SK-N-SH (cell line): ENCODE measurements around the gene SMYD3.

ENCODE experiments used
- CHD2 ChIP-seq: fragments of 150-350 bp; IDR thresholded peaks from 2 replicates; pipeline ENCODE4 v1.6.1; 2018; ENCODE audit warnings: low read length; ENCODE audit not compliant: partially characterized antibody
- EP300 ChIP-seq, 2 experiments: IDR thresholded peaks; 2 replicates each; pipeline versions ENCODE4 v1.4.0 to v1.6.1; 2012; ENCODE audit warnings: borderline replicate concordance in 1 of 2, low read depth in 1 of 2, low read length in 1 of 2
- EZH2phosphoT487 ChIP-seq: fragments of 200-600 bp; sonication (generic); IDR thresholded peaks from 2 replicates; pipeline ENCODE4 v1.6.1; 2017; ENCODE audit warnings: low read depth, mixed run types, mild to moderate bottlenecking, antibody characterized with exemption, moderate library complexity, borderline replicate concordance
- NRF1 ChIP-seq: IDR thresholded peaks from 2 replicates; pipeline ENCODE4 v1.6.1; 2012; ENCODE audit warnings: low read depth, mild to moderate bottlenecking, low read length
- RAD21 ChIP-seq: IDR thresholded peaks from 2 replicates; pipeline ENCODE4 v1.6.1; 2012; ENCODE audit warnings: mild to moderate bottlenecking, low read length
- REST ChIP-seq: IDR thresholded peaks from 2 replicates; pipeline ENCODE4 v1.6.1; 2012; ENCODE audit warnings: mild to moderate bottlenecking, low read depth, low read length, moderate library complexity
- RFX5 ChIP-seq: IDR thresholded peaks from 2 replicates; pipeline ENCODE4 v1.6.1; 2012; ENCODE audit warnings: mild to moderate bottlenecking, improper control_type of control experiment, low read length
- RXRA ChIP-seq: IDR thresholded peaks from 2 replicates; pipeline ENCODE4 v1.4.0; 2012; ENCODE audit warnings: low read depth, mild to moderate bottlenecking, borderline replicate concordance
- SIN3A ChIP-seq: IDR thresholded peaks from 2 replicates; pipeline ENCODE4 v1.6.1; 2012; ENCODE audit warnings: low read depth, mild to moderate bottlenecking, low read length, moderate library complexity, borderline replicate concordance
- SMC3 ChIP-seq: IDR thresholded peaks from 2 replicates; pipeline ENCODE4 v1.6.1; 2012; ENCODE audit warnings: low read depth, low read length, improper control_type of control experiment
- TAF1 ChIP-seq: IDR thresholded peaks from 2 replicates; pipeline ENCODE4 v1.6.1; 2012; ENCODE audit warnings: low read depth, mild to moderate bottlenecking, low read length, moderate library complexity, borderline replicate concordance
- USF2 ChIP-seq: fragments of 150-350 bp; IDR thresholded peaks from 2 replicates; pipeline ENCODE4 v1.6.1; 2017; ENCODE audit warnings: antibody characterized with exemption, low read length, low read depth, borderline replicate concordance
- TF ChIP-seq, protein P1 (sequence below): IDR thresholded peaks from 2 replicates; pipeline ENCODE4; 2012
- TF ChIP-seq, protein P2 (sequence below): fragments of 200-600 bp; sonication (generic); IDR thresholded peaks from 2 replicates; pipeline ENCODE4 v1.6.1; 2017; ENCODE audit warnings: antibody characterized with exemption, mild to moderate bottlenecking, moderate library complexity

- TF ChIP-seq SMC3: no peak
- TF ChIP-seq RXRA: no peak
- TF ChIP-seq RAD21: no peak
- no peak for TF ChIP-seq REST
- TF ChIP-seq, protein P1, sequence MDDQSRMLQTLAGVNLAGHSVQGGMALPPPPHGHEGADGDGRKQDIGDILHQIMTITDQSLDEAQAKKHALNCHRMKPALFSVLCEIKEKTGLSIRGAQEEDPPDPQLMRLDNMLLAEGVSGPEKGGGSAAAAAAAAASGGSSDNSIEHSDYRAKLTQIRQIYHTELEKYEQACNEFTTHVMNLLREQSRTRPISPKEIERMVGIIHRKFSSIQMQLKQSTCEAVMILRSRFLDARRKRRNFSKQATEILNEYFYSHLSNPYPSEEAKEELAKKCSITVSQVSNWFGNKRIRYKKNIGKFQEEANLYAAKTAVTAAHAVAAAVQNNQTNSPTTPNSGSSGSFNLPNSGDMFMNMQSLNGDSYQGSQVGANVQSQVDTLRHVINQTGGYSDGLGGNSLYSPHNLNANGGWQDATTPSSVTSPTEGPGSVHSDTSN: no peak
- no peak for TF ChIP-seq EZH2phosphoT487
- no peak for TF ChIP-seq EP300 (IDR thresholded peaks at IDR 0.05; ENCODE audit: borderline replicate concordance in 1 of 2, low read depth in 1 of 2, low read length in 1 of 2)
- TF ChIP-seq, protein P2, sequence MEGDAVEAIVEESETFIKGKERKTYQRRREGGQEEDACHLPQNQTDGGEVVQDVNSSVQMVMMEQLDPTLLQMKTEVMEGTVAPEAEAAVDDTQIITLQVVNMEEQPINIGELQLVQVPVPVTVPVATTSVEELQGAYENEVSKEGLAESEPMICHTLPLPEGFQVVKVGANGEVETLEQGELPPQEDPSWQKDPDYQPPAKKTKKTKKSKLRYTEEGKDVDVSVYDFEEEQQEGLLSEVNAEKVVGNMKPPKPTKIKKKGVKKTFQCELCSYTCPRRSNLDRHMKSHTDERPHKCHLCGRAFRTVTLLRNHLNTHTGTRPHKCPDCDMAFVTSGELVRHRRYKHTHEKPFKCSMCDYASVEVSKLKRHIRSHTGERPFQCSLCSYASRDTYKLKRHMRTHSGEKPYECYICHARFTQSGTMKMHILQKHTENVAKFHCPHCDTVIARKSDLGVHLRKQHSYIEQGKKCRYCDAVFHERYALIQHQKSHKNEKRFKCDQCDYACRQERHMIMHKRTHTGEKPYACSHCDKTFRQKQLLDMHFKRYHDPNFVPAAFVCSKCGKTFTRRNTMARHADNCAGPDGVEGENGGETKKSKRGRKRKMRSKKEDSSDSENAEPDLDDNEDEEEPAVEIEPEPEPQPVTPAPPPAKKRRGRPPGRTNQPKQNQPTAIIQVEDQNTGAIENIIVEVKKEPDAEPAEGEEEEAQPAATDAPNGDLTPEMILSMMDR: no peak
- no peak for TF ChIP-seq NRF1
- no peak for TF ChIP-seq TAF1
- no peak for TF ChIP-seq USF2
- no peak for TF ChIP-seq SIN3A
- TF ChIP-seq RFX5: no peak
- no peak for TF ChIP-seq CHD2
These were observed 496.7 kb downstream of the SMYD3 start for GRCh38 chr1:246010386-246010785.
